ENCODE results near the gene MAP6. TPM values are rescaled to one million over a fixed set of nuclear protein-coding genes. Genes with fewer than 3 reads are reported as not detected.

Gene MAP6
- total RNA-seq, 1 experiment from 2014 or later, result 3.0 TPM

- DNase-seq, result no peak
- Histone ChIP-seq H4K20me1 (ENCODE audit: insufficient read depth, low read depth, low read length) (no peaks in the 10 kb centered on the region), H3K36me3 (ENCODE audit: insufficient read depth, low read length) (no peaks in the 10 kb centered on the region), H3K9ac (ENCODE audit: low read length) (no peak overlapping the region), H3K4me3 (ENCODE audit: low read length) (no peak overlapping the region), H3K79me2 (ENCODE audit: low read length) (no peaks in the 10 kb centered on the region), H3K27me3 (ENCODE audit: low read length) (no peaks in the 10 kb centered on the region), H3K27ac (ENCODE audit: low read length) (no peak overlapping the region), H3K9me3 (ENCODE audit: low read length) (no peaks in the 10 kb centered on the region), H3K4me1 (ENCODE audit: low read length) (peaks cover 16% of the 10 kb centered on the region), H3K9me2 (replicated peaks; ENCODE audit: insufficient read depth, low read length) (no peaks in the 10 kb centered on the region), H2AFZ (ENCODE audit: low read length) (no peak overlapping the region), H3K4me2 (ENCODE audit: low read depth, low read length, poor library complexity, severe bottlenecking) (no peak overlapping the region)
Observed at GRCh38 chr11:75557666-75558494, 111.0 kb downstream of the MAP6 start.

GRCh38 chr11:75556275-75556674, 112.6 kb downstream of the MAP6 start:
- no peaks in the 10 kb centered on the region for H4K20me1 ChIP-seq (ENCODE audit: insufficient read depth, low read depth, low read length)
- no peaks in the 10 kb centered on the region for H3K27me3 ChIP-seq (ENCODE audit: low read length)
- no peaks in the 10 kb centered on the region for H3K36me3 ChIP-seq (ENCODE audit: insufficient read depth, low read length)
- H3K4me3 ChIP-seq (ENCODE audit: low read length), result no peak overlapping the region
- no peaks in the 10 kb centered on the region for H3K79me2 ChIP-seq (ENCODE audit: low read length)
- H3K9me3 ChIP-seq (ENCODE audit: low read length), result no peaks in the 10 kb centered on the region
- H3K4me1 ChIP-seq (ENCODE audit: low read length), result peaks cover 10% of the 10 kb centered on the region; the same call in 1 of the 2 replicates
- H3K9me2 ChIP-seq (replicated peaks; ENCODE audit: insufficient read depth, low read length), result no peaks in the 10 kb centered on the region
- no peak overlapping the region for H2AFZ ChIP-seq (ENCODE audit: low read length)
- no peak overlapping the region for H3K4me2 ChIP-seq (ENCODE audit: low read depth, low read length, poor library complexity, severe bottlenecking)
- no peak for DNase-seq
- H3K9ac ChIP-seq (ENCODE audit: low read length), result no peak overlapping the region
- H3K27ac ChIP-seq (ENCODE audit: low read length), result no peak overlapping the region

- Histone ChIP-seq H3K27me3 (ENCODE audit: low read length) (no peaks in the 10 kb centered on the region), H3K4me1 (ENCODE audit: low read length) (peaks cover 10% of the 10 kb centered on the region; the same call in 1 of the 2 replicates), H3K79me2 (ENCODE audit: low read length) (no peaks in the 10 kb centered on the region), H3K4me2 (ENCODE audit: low read depth, low read length, poor library complexity, severe bottlenecking) (no peak overlapping the region), H3K27ac (ENCODE audit: low read length) (no peak overlapping the region; the same call in 1 of the 2 replicates), H2AFZ (ENCODE audit: low read length) (peak overlapping the region; percentile 75; the same call in 1 of the 2 replicates), H3K9me3 (ENCODE audit: low read length) (no peaks in the 10 kb centered on the region), H4K20me1 (ENCODE audit: insufficient read depth, low read depth, low read length) (no peaks in the 10 kb centered on the region), H3K9me2 (replicated peaks; ENCODE audit: insufficient read depth, low read length) (no peaks in the 10 kb centered on the region), H3K9ac (ENCODE audit: low read length) (peak overlapping the region; percentile 32; the same call in 1 of the 2 replicates), H3K36me3 (ENCODE audit: insufficient read depth, low read length) (no peaks in the 10 kb centered on the region), H3K4me3 (ENCODE audit: low read length) (no peak overlapping the region)
- DNase-seq, result no peak
Observed at GRCh38 chr11:75555079-75555811, 113.6 kb downstream of the MAP6 start.

- Histone ChIP-seq H3K27me3 (ENCODE audit: low read length) (no peaks in the 10 kb centered on the region), H3K36me3 (ENCODE audit: insufficient read depth, low read length) (no peaks in the 10 kb centered on the region), H3K4me3 (ENCODE audit: low read length) (no peak overlapping the region), H2AFZ (ENCODE audit: low read length) (peak overlapping the region; percentile 75; the same call in 1 of the 2 replicates), H3K9me2 (replicated peaks; ENCODE audit: insufficient read depth, low read length) (no peaks in the 10 kb centered on the region), H3K27ac (ENCODE audit: low read length) (no peak overlapping the region; the same call in 1 of the 2 replicates), H4K20me1 (ENCODE audit: insufficient read depth, low read depth, low read length) (no peaks in the 10 kb centered on the region), H3K79me2 (ENCODE audit: low read length) (no peaks in the 10 kb centered on the region), H3K4me1 (ENCODE audit: low read length) (peaks cover 10% of the 10 kb centered on the region; the same call in 1 of the 2 replicates), H3K9me3 (ENCODE audit: low read length) (no peaks in the 10 kb centered on the region), H3K9ac (ENCODE audit: low read length) (peak overlapping the region; percentile 32; the same call in 1 of the 2 replicates), H3K4me2 (ENCODE audit: low read depth, low read length, poor library complexity, severe bottlenecking) (no peak overlapping the region)
- no peak for DNase-seq
Observed at GRCh38 chr11:75554258-75555022, 114.4 kb downstream of the MAP6 start.

- Histone ChIP-seq H3K27me3 (ENCODE audit: low read length) (no peaks in the 10 kb centered on the region), H4K20me1 (ENCODE audit: insufficient read depth, low read depth, low read length) (no peaks in the 10 kb centered on the region), H3K9me3 (ENCODE audit: low read length) (no peaks in the 10 kb centered on the region), H3K4me3 (ENCODE audit: low read length) (no peak overlapping the region), H3K79me2 (ENCODE audit: low read length) (no peaks in the 10 kb centered on the region), H3K4me2 (ENCODE audit: low read depth, low read length, poor library complexity, severe bottlenecking) (no peak overlapping the region), H3K9me2 (replicated peaks; ENCODE audit: insufficient read depth, low read length) (no peaks in the 10 kb centered on the region), H3K36me3 (ENCODE audit: insufficient read depth, low read length) (no peaks in the 10 kb centered on the region), H3K27ac (ENCODE audit: low read length) (no peak overlapping the region), H2AFZ (ENCODE audit: low read length) (no peak overlapping the region), H3K4me1 (ENCODE audit: low read length) (peaks cover 10% of the 10 kb centered on the region; the same call in 1 of the 2 replicates), H3K9ac (ENCODE audit: low read length) (peak overlapping the region; percentile 32; the same call in 1 of the 2 replicates)
- DNase-seq, result no peak
Observed at GRCh38 chr11:75553889-75554257, 115.0 kb downstream of the MAP6 start.

- H3K36me3 ChIP-seq (ENCODE audit: insufficient read depth, low read length), result no peaks in the 10 kb centered on the region
- H3K27ac ChIP-seq (ENCODE audit: low read length), result no peak overlapping the region
- no peak overlapping the region for H3K9ac ChIP-seq (ENCODE audit: low read length)
- no peaks in the 10 kb centered on the region for H3K9me3 ChIP-seq (ENCODE audit: low read length)
- H3K9me2 ChIP-seq (replicated peaks; ENCODE audit: insufficient read depth, low read length), result no peaks in the 10 kb centered on the region
- no peak overlapping the region for H3K4me2 ChIP-seq (ENCODE audit: low read depth, low read length, poor library complexity, severe bottlenecking)
- H2AFZ ChIP-seq (ENCODE audit: low read length), result no peak overlapping the region
- peaks cover 10% of the 10 kb centered on the region; the same call in 1 of the 2 replicates for H3K4me1 ChIP-seq (ENCODE audit: low read length)
- no peak for DNase-seq
- H3K27me3 ChIP-seq (ENCODE audit: low read length), result no peaks in the 10 kb centered on the region
- H3K4me3 ChIP-seq (ENCODE audit: low read length), result no peak overlapping the region
- no peaks in the 10 kb centered on the region for H4K20me1 ChIP-seq (ENCODE audit: insufficient read depth, low read depth, low read length)
- no peaks in the 10 kb centered on the region for H3K79me2 ChIP-seq (ENCODE audit: low read length)
Observed at GRCh38 chr11:75553182-75553581, 115.7 kb downstream of the MAP6 start.

GRCh38 chr11:75549370-75549958, 119.4 kb downstream of the MAP6 start:
- Histone ChIP-seq H4K20me1 (ENCODE audit: insufficient read depth, low read depth, low read length) (no peaks in the 10 kb centered on the region), H3K4me3 (ENCODE audit: low read length) (no peak overlapping the region), H3K27me3 (ENCODE audit: low read length) (no peaks in the 10 kb centered on the region), H3K4me2 (ENCODE audit: low read depth, low read length, poor library complexity, severe bottlenecking) (no peak overlapping the region), H2AFZ (ENCODE audit: low read length) (no peak overlapping the region), H3K4me1 (ENCODE audit: low read length) (peaks cover 5% of the 10 kb centered on the region; the same call in 1 of the 2 replicates), H3K36me3 (ENCODE audit: insufficient read depth, low read length) (no peaks in the 10 kb centered on the region), H3K9ac (ENCODE audit: low read length) (no peak overlapping the region), H3K79me2 (ENCODE audit: low read length) (no peaks in the 10 kb centered on the region), H3K9me3 (ENCODE audit: low read length) (no peaks in the 10 kb centered on the region), H3K9me2 (replicated peaks; ENCODE audit: insufficient read depth, low read length) (no peaks in the 10 kb centered on the region), H3K27ac (ENCODE audit: low read length) (no peak overlapping the region)
- no peak for DNase-seq

All from Karpas-422 (cell line).